ENCODE data around the gene SHLD2.
A peak's percentile ranks its signal among the peaks of the same experiment; 100 is the strongest.
"Not testable (repeated sequence)": the region's sequence is repeated elsewhere in the genome, so short reads cannot be mapped to it uniquely, and the experiment has no call there.

The SHLD2 gene

GRCh38 chr10:87200924-87201323, 105.9 kb downstream of the SHLD2 start:
- not testable (repeated sequence) for H3K4me3 Mint-ChIP-seq; H3K27me3 Mint-ChIP-seq (ENCODE audit: low read depth); H3K9me3 Mint-ChIP-seq; H3K36me3 Mint-ChIP-seq (ENCODE audit: low read depth)
- peak overlapping the region; percentile 39 for H3K27ac Mint-ChIP-seq
- peaks cover 15% of the 10 kb centered on the region for H3K4me1 Mint-ChIP-seq (ENCODE audit: low read depth)

GRCh38 chr10:87204801-87205200, 109.8 kb downstream of the SHLD2 start:
- H3K4me1 Mint-ChIP-seq (ENCODE audit: low read depth): peaks cover 15% of the 10 kb centered on the region
- H3K27ac Mint-ChIP-seq; H3K9me3 Mint-ChIP-seq; H3K4me3 Mint-ChIP-seq; H3K27me3 Mint-ChIP-seq (ENCODE audit: low read depth); H3K36me3 Mint-ChIP-seq (ENCODE audit: low read depth): not testable (repeated sequence)

GRCh38 chr10:87206922-87207321, 111.9 kb downstream of the SHLD2 start:
- H3K27me3 Mint-ChIP-seq (ENCODE audit: low read depth); H3K4me3 Mint-ChIP-seq; H3K36me3 Mint-ChIP-seq (ENCODE audit: low read depth); H3K27ac Mint-ChIP-seq; H3K9me3 Mint-ChIP-seq: not testable (repeated sequence)
- H3K4me1 Mint-ChIP-seq (ENCODE audit: low read depth): peaks cover 10% of the 10 kb centered on the region

DNA sequence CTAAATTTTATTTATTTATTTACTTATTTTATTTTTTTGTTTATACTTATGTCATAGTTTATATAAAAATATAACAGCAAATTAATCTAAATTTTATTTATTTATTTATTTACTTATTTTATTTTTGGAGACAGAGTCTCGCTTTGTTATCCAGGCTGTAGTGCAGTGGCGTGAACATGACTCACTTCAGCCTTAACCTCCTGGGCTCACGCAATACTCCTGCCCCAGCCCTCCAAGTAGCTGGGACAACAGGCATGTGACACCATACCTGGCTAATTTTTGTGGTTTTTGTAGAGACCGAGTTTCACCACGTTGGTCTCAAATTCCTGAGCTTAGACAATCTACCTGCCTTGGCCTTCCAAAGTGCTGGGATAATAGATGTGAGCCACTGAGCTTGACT, 115.3 kb downstream of the SHLD2 start:
- H3K36me3 Mint-ChIP-seq (ENCODE audit: low read depth); H3K4me3 Mint-ChIP-seq; H3K4me1 Mint-ChIP-seq (ENCODE audit: low read depth); H3K9me3 Mint-ChIP-seq; H3K27me3 Mint-ChIP-seq (ENCODE audit: low read depth); H3K27ac Mint-ChIP-seq: not testable (repeated sequence)

DNA sequence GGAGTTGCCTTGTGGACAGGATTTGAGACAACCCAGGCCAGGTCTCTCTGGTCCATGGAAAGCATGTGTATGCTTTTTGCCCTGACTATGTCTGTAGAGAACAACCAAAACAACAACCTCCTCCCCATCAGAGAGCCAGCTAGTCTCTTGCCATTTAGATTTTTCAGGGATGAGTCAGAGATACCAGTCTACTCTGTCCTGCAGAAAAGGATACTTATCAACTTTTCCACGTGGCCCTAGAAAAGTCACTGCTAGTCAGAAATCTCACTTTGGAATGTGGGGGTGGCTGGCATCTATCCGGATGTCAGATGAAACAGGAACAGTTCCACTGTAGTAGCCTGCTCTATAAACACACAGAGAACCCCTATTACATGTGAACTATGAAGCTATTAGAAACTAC, 116.8 kb downstream of the SHLD2 start:
- not testable (repeated sequence) for H3K27ac Mint-ChIP-seq; H3K27me3 Mint-ChIP-seq (ENCODE audit: low read depth); H3K4me3 Mint-ChIP-seq; H3K36me3 Mint-ChIP-seq (ENCODE audit: low read depth); H3K9me3 Mint-ChIP-seq; H3K4me1 Mint-ChIP-seq (ENCODE audit: low read depth)

GRCh38 chr10:87213150-87213765, 118.3 kb downstream of the SHLD2 start:
- H3K4me1 Mint-ChIP-seq (ENCODE audit: low read depth): peaks cover 10% of the 10 kb centered on the region
- H3K36me3 Mint-ChIP-seq (ENCODE audit: low read depth); H3K27me3 Mint-ChIP-seq (ENCODE audit: low read depth); H3K9me3 Mint-ChIP-seq; H3K4me3 Mint-ChIP-seq; H3K27ac Mint-ChIP-seq: not testable (repeated sequence)

DNA sequence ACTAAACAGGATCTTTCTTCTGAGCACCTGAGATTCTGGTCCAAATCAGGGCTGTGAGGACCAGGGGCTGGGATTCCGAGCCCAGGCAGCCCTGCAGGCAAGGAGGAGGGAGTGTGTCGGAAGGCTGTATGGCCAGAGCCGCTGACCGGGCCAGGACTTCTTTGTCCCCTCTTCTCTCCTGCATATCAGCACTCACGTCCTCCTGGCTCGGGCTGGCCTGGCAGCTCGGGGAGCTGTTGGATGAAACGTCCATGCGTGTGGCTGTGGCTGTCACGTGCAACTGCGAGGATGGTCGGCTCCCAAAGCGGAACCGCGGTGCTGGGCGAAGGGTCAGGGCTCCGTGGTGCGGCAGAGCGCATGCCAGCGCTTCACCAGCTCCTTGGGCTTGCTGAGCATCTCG, 118.8 kb downstream of the SHLD2 start:
- not testable (repeated sequence) for H3K27ac Mint-ChIP-seq; H3K27me3 Mint-ChIP-seq (ENCODE audit: low read depth); H3K9me3 Mint-ChIP-seq; H3K36me3 Mint-ChIP-seq (ENCODE audit: low read depth); H3K4me3 Mint-ChIP-seq
- H3K4me1 Mint-ChIP-seq (ENCODE audit: low read depth): peaks cover 16% of the 10 kb centered on the region

- not testable (repeated sequence) for H3K27ac Mint-ChIP-seq; H3K36me3 Mint-ChIP-seq (ENCODE audit: low read depth); H3K27me3 Mint-ChIP-seq (ENCODE audit: low read depth); H3K9me3 Mint-ChIP-seq; H3K4me3 Mint-ChIP-seq
- H3K4me1 Mint-ChIP-seq (ENCODE audit: low read depth): peaks cover 20% of the 10 kb centered on the region
Measured at GRCh38 chr10:87216120-87216519, 121.1 kb downstream of the SHLD2 start.

GRCh38 chr10:87219370-87219769, 124.4 kb downstream of the SHLD2 start:
- not testable (repeated sequence) for H3K4me3 Mint-ChIP-seq; H3K9me3 Mint-ChIP-seq; H3K36me3 Mint-ChIP-seq (ENCODE audit: low read depth)

DNA sequence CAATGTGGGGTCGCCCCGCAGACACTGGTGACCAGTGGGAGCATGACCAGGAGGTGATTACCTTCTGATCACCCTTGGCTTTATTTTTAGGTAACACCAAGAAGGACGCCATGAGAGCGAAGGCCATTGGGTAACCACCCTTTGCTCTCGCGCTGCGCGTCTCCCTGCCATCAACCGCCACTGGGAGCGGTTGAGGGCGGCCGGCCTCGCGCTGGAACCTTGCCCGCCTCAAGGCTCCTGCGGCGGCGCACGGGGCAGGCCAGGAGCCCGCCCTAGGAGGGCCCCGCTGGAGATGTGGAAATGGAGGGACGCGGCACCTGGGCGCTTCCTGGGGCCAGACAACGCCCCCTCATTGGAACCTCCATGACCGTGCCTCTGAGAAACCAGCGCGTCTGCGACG, 127.8 kb downstream of the SHLD2 start:
- not testable (repeated sequence) for H3K27me3 Mint-ChIP-seq (ENCODE audit: low read depth); H3K9me3 Mint-ChIP-seq

More at GRCh38 chr10:87219370-87219769, 124.4 kb downstream of the SHLD2 start:
- not testable (repeated sequence) for H3K27ac Mint-ChIP-seq; H3K27me3 Mint-ChIP-seq (ENCODE audit: low read depth)
- peaks cover 16% of the 10 kb centered on the region for H3K4me1 Mint-ChIP-seq (ENCODE audit: low read depth)

GRCh38 chr10:87225148-87225547, 130.1 kb downstream of the SHLD2 start, which contains the start of gene NUTM2A:
Gene NUTM2A, plus strand, starts transcription at chr10:87225448. Its CDS starts 383 bp downstream, at chr10:87225831.
- not testable (repeated sequence) for H3K4me3 Mint-ChIP-seq; H3K27ac Mint-ChIP-seq; H3K27me3 Mint-ChIP-seq (ENCODE audit: low read depth); H3K36me3 Mint-ChIP-seq (ENCODE audit: low read depth); H3K4me1 Mint-ChIP-seq (ENCODE audit: low read depth); H3K9me3 Mint-ChIP-seq

More for the DNA sequence above, 127.8 kb downstream of the SHLD2 start:
- not testable (repeated sequence) for H3K27ac Mint-ChIP-seq; H3K4me3 Mint-ChIP-seq; H3K36me3 Mint-ChIP-seq (ENCODE audit: low read depth)
- H3K4me1 Mint-ChIP-seq (ENCODE audit: low read depth): peaks cover 11% of the 10 kb centered on the region

DNA sequence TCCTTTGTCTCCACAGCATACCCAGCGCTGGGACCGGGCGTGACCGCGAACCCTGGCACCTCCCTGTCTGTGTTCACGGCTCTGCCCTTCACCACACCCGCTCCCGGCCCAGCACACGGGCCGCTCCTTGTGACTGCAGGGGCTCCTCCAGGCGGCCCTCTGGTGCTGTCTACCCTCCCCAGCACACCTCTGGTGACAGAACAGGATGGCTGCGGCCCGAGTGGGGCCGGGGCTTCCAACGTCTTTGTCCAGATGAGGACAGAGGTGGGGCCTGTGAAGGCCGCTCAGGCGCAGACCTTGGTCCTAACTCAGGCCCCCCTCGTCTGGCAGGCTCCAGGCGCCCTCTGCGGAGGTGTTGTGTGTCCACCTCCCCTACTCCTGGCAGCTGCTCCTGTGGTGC, 133.2 kb downstream of the SHLD2 start:
- H3K9me3 Mint-ChIP-seq; H3K4me3 Mint-ChIP-seq; H3K36me3 Mint-ChIP-seq (ENCODE audit: low read depth); H3K27me3 Mint-ChIP-seq (ENCODE audit: low read depth); H3K4me1 Mint-ChIP-seq (ENCODE audit: low read depth); H3K27ac Mint-ChIP-seq: not testable (repeated sequence)

DNA sequence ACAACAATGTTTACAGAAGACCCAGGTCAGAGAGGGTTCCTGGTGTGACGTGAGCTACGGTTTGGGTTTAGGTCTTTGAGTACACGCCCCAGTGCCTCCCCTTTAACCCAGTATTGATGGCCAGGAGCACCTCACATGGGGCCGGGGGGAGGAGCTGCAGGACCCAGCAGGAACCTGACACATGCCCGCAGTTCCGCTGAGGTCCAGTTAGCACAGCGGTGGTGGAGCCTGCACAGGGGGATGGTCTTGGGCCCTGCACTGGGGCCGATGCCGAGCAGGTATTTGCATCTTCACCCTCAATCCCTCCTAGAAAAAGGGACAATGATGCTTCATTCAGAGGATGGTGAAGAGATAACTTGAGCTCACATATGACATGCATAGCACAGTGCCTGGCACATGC, 134.2 kb downstream of the SHLD2 start:
- not testable (repeated sequence) for H3K9me3 Mint-ChIP-seq; H3K27me3 Mint-ChIP-seq (ENCODE audit: low read depth); H3K27ac Mint-ChIP-seq; H3K4me1 Mint-ChIP-seq (ENCODE audit: low read depth); H3K36me3 Mint-ChIP-seq (ENCODE audit: low read depth); H3K4me3 Mint-ChIP-seq

DNA sequence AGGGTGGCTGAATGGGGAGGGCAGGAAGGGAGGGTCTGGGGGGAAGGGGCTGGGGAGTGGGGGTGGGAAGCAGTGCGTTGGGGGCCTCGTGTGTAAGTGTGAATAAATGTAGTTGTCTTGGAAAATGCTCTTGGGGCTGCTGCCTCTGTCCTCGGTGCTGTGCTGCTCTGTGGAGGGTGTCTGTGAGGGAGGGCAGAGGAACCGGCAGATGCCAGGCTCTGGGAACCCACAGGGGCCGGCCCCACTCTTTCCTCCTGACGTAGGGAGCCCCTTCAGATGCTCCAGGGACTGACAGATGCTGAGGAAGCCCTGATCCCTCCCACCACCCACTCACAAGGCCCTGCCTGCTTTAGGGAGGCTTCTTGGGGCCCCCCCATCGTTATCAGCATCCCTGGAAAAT, 139.8 kb downstream of the SHLD2 start:
- not testable (repeated sequence) for H3K36me3 Mint-ChIP-seq (ENCODE audit: low read depth); H3K9me3 Mint-ChIP-seq; H3K4me3 Mint-ChIP-seq; H3K4me1 Mint-ChIP-seq (ENCODE audit: low read depth); H3K27ac Mint-ChIP-seq; H3K27me3 Mint-ChIP-seq (ENCODE audit: low read depth)

DNA sequence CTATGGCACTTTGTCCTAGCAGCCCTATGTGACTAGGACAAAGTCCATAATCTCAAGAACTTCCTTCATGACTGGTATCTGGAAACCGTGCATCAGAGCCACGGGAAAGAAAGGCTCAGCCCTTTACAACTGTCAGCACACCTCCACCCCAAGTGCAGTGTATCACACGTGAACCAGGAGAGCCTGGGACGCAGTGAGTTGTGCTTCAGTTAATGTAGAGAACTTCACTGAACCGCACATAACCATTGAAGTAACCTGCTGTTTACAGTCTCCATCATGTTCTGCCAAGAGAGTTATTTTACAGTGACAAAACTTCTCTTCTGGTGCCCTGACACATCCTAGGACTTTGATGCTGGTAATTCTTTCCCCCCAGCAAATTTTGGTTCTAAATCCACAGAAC, 142.2 kb downstream of the SHLD2 start:
- H3K27ac Mint-ChIP-seq; H3K4me3 Mint-ChIP-seq; H3K9me3 Mint-ChIP-seq; H3K27me3 Mint-ChIP-seq (ENCODE audit: low read depth); H3K36me3 Mint-ChIP-seq (ENCODE audit: low read depth); H3K4me1 Mint-ChIP-seq (ENCODE audit: low read depth): not testable (repeated sequence)

DNA sequence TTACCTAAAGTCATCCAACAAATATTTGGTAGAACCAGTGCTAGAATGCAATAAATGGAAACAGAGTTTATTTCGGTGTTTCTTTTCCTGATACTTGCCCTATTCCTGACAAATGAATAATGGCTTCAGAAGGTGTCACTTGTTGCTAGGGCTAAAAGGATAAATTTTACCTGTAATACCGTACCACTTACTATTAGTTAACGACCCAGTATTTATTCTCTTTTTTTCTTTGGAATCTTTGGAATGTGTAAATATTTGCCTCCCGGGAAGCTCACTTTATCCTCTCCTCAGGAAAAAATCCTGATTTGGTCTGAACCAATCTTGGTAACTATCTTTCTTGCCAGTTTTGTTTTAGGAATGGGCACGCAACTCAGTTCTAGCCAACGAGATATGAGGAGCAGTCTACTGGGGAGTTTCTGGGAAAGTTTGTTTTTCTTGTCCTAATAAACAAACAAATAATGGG, 144.4 kb downstream of the SHLD2 start:
- not testable (repeated sequence) for H3K4me1 Mint-ChIP-seq (ENCODE audit: low read depth); H3K4me3 Mint-ChIP-seq; H3K27me3 Mint-ChIP-seq (ENCODE audit: low read depth); H3K27ac Mint-ChIP-seq; H3K9me3 Mint-ChIP-seq; H3K36me3 Mint-ChIP-seq (ENCODE audit: low read depth)

Data from T-helper 1 cell treated with Interleukin-12 subunit alpha and Interleukin-12 subunit beta and Interleukin-4 antibody, amounts not matched to agents 30 μg/mL and 1 μg/mL, for 36 hours (primary cell).